Measurements from ENCODE around the gene CCM2L.

GRCh38 chr20:32037929-32038328, 27.7 kb downstream of the CCM2L start:
- no peak for TF ChIP-seq EHF (CRISPR knock-in tag; IDR thresholded peaks at IDR 0.05)
- no peak for TF ChIP-seq CTCF (IDR thresholded peaks at IDR 0.05)
- TF ChIP-seq POLR2A (IDR thresholded peaks at IDR 0.05; ENCODE audit: low read length) = no peak
- no peak for TF ChIP-seq CHD2 (IDR thresholded peaks at IDR 0.05; ENCODE audit: low read length, partially characterized antibody)
- TF ChIP-seq ZSCAN20 (CRISPR knock-in tag; IDR thresholded peaks at IDR 0.05) = no peak
- TF ChIP-seq, protein P1, sequence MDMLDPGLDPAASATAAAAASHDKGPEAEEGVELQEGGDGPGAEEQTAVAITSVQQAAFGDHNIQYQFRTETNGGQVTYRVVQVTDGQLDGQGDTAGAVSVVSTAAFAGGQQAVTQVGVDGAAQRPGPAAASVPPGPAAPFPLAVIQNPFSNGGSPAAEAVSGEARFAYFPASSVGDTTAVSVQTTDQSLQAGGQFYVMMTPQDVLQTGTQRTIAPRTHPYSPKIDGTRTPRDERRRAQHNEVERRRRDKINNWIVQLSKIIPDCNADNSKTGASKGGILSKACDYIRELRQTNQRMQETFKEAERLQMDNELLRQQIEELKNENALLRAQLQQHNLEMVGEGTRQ (IDR thresholded peaks at IDR 0.05) = no peak
- TF ChIP-seq RFX5 (IDR thresholded peaks at IDR 0.05) = no peak
- no peak for TF ChIP-seq BHLHE40 (IDR thresholded peaks at IDR 0.05; ENCODE audit: low read depth, low read length)
